ENCODE data around the gene SIDT2.

- no peak for TF ChIP-seq CTCF (IDR thresholded peaks at IDR 0.05)
- TF ChIP-seq POLR2AphosphoS5 (IDR thresholded peaks at IDR 0.05): no peak
- TF ChIP-seq EP300 (IDR thresholded peaks at IDR 0.05): no peak
These were observed 7.0 kb upstream of the SIDT2 start for GRCh38 chr11:117171404-117172061.
